GM19452 (cell line): ENCODE measurements around the gene TCL1B.
"Not testable (repeated sequence)": the region's sequence is repeated elsewhere in the genome, so short reads cannot be mapped to it uniquely, and the experiment has no call there.

Experiments used
- ATAC-seq: cut with Tn5 transposase; IDR thresholded peaks from one replicate; pipeline ENCODE4 v1.9.1; 2021; ENCODE audit not compliant: unreplicated experiment

Gene TCL1B, protein sequence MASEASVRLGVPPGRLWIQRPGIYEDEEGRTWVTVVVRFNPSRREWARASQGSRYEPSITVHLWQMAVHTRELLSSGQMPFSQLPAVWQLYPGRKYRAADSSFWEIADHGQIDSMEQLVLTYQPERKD

DNA sequence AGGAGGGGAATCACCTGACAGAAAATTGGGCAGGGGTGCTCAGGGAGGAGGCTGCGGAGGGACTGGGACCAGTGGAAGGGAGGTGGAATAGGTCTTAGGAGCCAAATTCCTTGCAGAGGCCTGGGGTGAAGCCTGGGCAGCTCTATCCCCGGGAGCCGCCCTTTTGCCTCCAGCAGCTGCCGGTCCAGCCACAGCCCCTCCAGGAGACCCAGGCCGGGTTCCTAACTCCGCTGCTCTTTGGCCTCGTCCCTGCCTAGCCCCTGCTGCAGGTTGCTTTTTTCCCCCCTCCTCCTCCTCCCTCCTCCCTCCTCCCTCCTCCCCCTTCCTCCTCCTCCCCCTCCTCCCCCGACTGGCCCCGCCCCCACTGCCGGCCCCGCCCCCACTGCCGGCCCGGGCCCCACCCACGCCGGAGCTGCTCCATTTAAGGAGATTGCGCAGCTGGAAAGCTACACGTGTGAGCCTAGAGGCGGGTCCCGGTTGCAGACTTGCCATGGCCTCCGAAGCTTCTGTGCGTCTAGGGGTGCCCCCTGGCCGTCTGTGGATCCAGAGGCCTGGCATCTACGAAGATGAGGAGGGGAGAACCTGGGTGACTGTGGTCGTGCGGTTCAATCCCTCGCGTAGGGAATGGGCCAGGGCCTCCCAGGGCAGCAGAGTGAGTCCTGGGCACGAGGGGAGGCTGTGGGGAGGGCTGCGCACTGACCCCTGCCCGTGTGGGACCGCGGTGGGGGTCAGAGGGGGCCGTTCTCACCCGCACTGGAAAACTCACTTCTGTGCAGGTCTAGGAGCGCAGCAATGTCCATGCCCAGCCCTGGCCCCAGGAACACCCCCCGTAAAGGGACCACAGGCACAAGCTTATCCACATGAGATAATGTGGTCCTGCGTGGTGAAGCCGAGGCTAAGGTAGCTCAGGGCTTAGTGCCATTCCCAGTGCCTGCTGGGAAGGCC is at the start of gene TCL1B:
TSS of gene TCL1B (plus strand) at position 449 of the 945 bp plus-strand sequence. CDS start at position 491, 42 bp downstream.
- ATAC-seq: no peak

GRCh38 chr14:95644981-95645380 is 41.2 kb upstream of the TCL1B start:
- ATAC-seq: no peak

DNA sequence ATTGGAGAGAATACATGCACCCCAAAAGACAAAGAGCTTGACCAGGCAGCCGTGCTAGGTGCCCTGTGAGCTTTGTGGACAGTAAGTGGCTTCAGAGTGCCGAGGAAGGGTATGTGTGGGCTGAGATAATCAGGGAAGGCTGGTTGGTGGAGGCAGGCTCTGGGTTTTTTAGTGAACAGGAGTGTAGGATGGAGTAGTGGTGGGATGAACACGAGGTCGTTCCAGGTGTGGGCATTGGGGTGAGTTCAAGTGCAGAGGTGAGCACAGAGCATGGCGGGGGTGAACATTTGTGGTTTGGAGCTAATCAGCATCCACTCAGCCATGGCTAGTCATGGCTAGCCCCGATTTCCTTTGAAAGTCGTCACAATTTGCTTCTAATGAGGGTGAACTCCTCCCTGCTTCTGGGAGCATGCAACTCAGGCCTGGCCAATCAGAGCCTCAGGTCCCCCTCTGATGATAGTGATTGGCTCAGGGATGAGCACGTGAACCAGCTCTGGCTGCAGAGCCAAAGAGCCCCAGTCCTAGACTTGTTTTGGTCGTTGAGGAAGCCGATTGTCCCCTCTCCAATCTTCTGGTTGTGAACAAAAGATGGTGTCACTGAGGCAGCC is 40.7 kb upstream of the TCL1B start:
- no peak for ATAC-seq

GRCh38 chr14:95647926-95648325 is 38.3 kb upstream of the TCL1B start:
- ATAC-seq: no peak

DNA sequence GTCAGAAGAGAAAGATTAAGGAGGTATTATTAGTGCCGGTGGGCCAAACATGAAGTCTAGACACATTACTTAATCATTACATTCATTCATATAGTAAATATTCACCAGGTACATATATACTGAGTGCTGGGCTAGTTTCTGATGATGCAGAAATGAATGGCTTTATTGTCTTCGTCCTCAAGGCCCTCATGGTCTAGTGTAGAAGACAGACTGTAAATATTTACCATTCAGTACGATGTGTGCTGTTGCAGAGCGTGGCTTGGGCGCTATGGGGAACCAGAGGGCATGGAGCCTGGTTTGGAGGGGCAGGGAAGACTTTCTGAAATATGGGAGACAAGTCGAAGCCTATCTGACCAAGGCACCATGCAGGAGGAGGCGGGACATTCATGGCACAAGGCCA is 37.0 kb upstream of the TCL1B start:
- ATAC-seq: no peak

DNA sequence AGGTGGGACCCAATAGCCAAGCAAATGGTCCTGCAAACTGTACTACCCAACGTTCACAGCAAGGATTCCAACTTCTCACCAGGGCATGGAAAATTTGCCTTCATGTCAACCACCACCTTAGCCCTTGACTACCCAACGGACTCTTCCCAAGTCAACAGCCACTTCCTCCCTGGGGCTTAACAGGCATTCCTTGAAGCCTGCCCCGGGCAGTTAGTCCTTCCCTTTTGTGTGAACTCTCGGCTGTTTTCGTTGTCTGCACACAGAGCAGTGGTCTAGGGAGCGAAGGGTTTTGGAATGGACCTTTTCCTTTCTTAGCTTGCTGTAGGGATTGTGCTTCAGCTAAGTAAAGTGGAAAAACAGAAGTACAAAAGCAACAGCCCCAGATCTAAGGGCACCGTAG is 35.2 kb upstream of the TCL1B start:
- ATAC-seq: no peak

DNA sequence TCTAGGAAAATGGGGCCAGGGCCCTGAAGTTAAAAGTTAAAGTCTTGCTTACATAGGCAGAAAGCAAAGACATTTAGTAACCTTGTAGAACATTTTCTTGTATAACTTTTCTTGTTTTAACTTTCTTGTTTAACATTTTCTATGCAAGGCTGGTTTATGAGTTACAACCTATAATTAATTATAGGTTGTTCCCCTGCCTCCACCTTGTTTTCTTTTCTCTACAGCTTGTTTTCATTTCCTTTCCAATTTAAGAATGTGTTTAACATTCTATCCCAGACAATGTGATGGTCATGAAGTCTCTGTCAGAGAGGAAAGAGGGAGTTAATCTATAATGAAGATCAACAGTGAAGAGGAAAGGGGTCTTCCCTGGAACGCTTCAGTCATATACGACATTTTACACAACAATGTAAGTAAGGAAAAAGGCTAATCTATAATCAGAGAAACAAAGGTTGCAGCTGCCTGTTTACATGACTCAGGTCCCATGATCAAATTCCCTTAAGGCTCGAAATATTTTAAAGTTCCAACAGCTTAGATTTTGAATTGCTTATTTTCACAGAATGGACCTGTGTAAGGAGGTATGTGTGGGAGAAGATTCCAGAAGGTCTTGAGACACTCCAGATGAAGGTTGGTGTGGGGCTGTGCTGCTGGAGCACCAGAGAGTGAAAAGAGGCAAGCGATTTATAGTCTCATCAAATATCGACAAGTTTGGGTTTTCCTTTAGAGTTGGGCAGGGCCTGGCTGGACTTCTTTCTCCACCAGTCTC is 34.2 kb upstream of the TCL1B start:
- no peak for ATAC-seq

- peak; percentile 52 for ATAC-seq
Observed at GRCh38 chr14:95652690-95653089, 33.5 kb upstream of the TCL1B start.

- no peak for ATAC-seq
Observed at GRCh38 chr14:95655461-95655860, 30.8 kb upstream of the TCL1B start.

DNA sequence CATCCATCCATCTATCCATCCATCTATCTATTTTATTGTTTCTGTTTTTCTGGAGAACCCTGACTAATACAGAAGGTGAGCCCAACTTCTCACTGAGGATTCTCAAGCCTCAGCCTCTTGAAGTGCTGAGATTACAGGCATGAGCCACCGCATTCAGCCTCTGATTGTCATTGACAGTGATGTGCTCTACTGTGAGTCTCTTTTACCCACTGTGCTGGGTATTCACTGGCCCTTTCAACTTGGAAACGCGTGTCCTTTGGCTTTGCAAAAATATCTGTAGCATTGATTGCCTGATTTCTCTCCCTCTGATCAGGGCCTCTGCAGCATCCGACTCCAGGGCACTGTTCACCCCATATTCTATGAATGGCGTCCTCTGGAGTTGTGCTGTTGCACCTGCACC is 29.6 kb upstream of the TCL1B start:
- no peak for ATAC-seq

- no peak for ATAC-seq
Observed at GRCh38 chr14:95657454-95657853, 28.8 kb upstream of the TCL1B start.

DNA sequence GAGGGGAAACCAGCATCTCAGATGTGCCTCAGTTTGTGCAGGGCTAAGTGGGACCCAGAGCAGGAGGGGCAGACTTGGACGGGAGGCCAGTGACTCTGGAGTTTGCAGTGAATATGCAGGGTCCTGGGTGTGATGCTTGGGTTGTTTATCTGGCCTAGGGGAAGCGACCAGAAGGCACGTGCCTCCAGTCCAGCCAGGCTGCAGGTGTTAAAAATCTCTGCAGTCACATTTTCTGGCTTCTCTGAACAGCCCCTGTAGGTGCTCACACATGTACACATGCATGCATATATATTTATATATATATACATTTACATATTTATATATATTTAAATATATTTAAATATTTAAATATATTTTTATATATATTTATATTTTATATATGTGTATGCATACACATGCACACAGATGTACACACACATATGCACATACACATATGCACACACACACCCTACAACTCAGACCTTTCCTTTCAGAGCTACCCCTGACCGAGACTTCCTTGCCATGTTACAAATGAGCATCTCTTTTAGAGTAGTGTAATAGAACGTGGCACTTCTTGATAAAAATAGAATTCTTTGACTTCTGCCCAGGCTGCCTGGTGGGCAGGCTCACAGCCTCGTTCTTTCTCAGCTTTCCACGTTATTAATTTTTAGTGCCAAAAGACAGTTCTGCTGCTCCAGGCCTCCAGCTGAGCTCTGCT is 26.8 kb upstream of the TCL1B start:
- ATAC-seq: no peak

DNA sequence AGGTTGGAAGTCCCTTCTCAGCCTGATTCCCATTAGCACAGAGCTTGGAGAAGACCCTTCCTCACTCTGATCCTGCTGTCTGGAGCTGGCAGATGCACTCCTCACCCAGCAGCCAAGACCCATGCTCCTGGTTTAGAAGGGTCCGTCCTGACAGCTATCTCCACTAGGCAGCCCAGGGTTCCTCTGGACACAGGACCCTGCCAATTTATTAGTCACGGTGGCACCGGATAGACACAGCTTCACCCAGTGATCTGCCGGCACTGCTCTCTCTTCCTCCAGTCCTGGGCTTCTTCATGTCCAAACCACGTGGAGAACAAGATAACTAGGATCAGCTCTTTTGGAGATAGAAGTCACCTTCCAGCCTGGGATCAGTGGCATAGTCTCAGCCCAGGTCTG is 26.2 kb upstream of the TCL1B start:
- no peak for ATAC-seq

DNA sequence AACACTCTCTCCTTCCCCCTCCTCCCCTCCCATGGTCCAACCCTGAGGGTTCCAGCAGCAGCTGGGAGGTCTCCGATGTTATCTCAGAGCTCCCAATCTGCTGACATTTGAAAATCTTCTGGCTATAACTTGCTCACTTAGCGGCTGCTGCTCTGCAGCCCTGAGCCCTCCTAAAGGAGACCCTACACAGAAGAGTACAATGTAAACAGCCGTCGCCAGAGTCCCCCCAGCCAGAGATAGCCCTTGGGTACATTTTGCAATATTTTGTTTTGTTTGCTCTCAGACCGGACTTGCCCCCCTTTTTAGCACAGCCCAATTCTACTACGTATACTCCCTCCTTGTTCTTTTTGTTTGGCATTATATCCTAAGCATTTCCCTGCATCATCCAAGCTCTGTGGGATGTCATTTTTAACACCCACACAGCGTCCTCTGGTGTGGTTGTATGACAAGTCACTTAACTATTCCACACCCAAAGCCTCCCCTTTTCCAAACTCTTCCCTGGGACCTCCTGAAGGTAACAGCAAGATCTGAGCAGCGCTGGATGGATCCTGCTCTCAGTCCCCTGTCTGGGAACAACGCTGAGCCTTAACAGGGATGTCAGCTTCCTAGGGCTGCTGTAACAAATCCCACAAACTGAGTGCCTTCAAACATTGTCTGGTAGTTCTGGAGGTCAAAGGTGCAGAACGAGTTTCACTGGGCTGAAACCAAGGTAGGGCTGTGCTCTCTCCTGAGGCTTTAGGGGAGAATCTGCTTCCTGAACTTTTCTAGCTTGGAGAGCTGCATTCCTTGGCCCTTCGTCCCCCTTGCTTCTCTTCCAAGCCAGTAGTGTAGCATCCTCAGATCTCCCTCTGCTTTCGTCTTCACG is 25.3 kb upstream of the TCL1B start:
- no peak for ATAC-seq

DNA sequence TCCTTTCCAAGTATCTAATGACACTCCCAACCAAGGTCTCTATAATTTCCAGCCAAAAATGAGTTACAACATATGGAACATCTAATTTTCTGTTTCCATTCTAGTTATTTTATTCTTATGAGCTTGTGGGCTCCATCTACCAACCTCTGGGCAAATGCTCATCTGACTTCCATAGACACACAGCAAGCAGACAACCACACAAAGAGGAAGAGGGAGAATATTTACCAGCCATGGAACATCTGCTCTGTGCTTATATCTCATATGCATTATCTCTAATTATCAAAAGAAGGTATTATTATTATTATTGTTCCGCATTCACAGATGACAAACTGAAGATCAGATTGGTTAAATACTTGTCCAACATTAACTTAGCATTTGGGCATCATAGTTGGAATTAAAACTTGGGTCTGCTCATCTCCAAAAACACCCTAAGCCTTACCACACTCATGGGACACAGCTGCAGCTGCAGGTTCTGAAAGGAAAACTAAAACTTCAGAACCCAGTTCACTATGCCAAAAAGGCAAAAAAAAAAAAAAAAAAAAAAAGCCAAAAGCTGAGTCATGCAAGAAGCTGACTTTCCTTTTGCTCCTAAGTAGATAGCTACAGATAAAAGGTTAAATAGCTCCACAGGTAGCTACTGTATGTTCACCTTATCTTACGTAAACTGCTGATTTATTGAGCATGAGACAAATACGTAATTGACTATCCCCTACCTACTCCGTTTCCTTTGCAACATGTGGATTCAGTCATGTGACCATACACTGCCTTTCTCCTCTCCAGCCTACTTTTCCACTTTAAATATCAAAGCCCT is 23.6 kb upstream of the TCL1B start:
- peak; percentile 32 for ATAC-seq

GRCh38 chr14:95663226-95663797 is 22.9 kb upstream of the TCL1B start:
- ATAC-seq: no peak

DNA sequence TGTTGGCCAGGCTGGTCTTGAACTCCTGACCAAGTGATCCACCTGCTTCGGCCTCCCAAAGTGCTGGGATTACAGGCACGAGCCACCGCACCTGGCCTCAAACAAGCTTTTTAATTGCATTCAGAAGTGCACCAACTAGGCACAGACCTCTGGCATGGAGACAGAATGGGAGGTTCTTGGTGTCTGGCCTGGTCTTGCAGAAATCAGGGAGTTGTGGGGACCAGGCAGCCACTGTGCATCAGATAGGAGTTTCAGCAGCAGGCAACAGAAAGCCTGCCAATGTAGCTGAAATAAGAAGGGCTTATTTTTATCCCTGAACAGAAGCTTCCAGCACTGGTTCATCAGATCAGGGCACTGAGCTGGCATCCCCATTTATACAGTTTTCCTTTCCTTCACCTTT is 22.2 kb upstream of the TCL1B start:
- no peak for ATAC-seq

GRCh38 chr14:95664546-95664945 is 21.7 kb upstream of the TCL1B start:
- peak; percentile 19 for ATAC-seq

DNA sequence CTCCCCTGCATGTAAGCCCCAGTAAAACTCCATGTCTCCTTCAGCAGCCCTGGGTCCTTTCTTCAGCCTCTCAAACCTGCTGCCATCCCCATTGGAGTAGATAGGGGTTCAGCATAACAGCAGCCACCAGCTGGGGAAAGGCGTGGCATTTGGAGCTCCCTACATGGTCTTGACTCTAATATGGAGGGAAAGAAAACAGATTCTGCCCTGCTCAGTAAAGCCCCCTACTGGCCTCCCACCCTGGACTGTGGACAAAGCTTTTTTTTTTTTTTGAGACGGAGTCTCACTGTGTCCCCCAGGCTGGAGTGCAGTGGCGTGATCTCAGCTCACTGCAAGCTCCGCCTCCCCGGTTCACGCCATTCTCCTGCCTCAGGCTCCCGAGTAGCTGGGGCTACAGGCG is 20.7 kb upstream of the TCL1B start:
- not testable (repeated sequence) for ATAC-seq
